Stimulated activated naive B cell treated with anti-CD40 and anti-IgM and Interleukin-4, amounts not matched to agents 10 μg/mL and 1 μg/mL and 100 μg/mL, for 72 hours (primary cell): ENCODE results near the gene MYOG.

Experiments
- ATAC-seq, 2 donors: fragments of 150-1000 bp; cut with Tn5 transposase; replicated peaks; 2 replicates each; pipeline ENCODE4 v1.10.0; 2021; ENCODE audit warnings: moderate library complexity in 1 of 2
- DNase-seq: peaks from one replicate; pipeline ENCODE4 v3.0.0; 2021
- H3K27ac Mint-ChIP-seq: one replicate; pipeline ENCODE4 v1.8.0; 2022; ENCODE audit warnings: mild to moderate bottlenecking, mixed read lengths
- H3K27me3 Mint-ChIP-seq, 2 donors: one replicate each; pipeline ENCODE4 v1.8.0; 2022; ENCODE audit warnings: mixed read lengths in 2 of 2
- H3K36me3 Mint-ChIP-seq, 2 donors: one replicate each; pipeline ENCODE4 v1.8.0; 2022; ENCODE audit warnings: mixed read lengths in 2 of 2, mild to moderate bottlenecking in 1 of 2
- H3K4me1 Mint-ChIP-seq, 2 donors: one replicate each; pipeline ENCODE4 v1.8.0; 2022; ENCODE audit warnings: mixed read lengths in 2 of 2, mild to moderate bottlenecking in 1 of 2
- H3K4me3 Mint-ChIP-seq, 2 donors: one replicate each; pipeline ENCODE4 v1.8.0; 2022; ENCODE audit warnings: mild to moderate bottlenecking in 2 of 2, mixed read lengths in 2 of 2, moderate library complexity in 1 of 2
- H3K9me3 Mint-ChIP-seq, 2 donors: one replicate each; pipeline ENCODE4 v1.8.0; 2022; ENCODE audit warnings: mixed read lengths in 2 of 2, mild to moderate bottlenecking in 1 of 2

MYOG gene

DNA sequence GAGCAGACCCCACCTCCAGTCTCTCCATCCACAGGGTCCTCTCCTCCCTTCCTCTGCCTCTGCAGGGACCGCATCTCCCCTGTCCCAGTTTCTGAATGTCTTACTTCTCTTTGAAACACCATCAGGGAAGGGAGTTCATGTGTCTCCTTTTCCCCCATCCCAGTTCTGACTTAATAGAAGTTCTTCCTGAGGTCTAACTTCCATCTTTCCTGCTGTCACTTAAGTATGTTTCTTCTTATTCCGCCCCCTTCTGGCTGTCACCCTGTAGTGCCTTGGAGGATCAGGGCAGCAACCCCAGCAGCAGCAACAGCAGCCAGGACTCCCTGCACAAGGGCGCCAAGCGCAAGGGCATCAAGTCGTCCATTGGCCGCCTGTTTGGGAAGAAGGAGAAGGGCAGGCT, 29.3 kb downstream of the MYOG start:
- no peak overlapping the region for H3K4me3 Mint-ChIP-seq

DNA sequence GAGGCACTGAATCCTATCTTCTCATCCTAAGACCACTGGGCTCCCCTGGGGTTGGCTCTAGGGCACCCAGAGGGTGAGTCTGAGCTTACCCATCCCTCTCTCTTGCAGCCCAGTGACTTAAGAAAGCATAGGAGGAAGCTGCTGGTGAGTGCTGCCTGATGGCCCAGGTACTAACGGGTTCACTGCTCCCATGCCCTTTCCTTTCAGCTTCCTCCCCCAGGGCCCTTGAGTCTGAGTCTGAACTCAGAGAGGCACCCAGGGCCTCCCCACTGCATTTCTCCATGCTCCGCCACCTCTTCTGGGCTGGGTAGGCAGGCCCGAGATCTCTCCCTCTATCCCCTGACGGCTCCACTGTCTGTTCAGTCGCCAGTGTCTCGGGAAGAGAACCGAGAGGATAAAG, 29.8 kb downstream of the MYOG start:
- DNase-seq (no peak), ATAC-seq (peak; percentile 54 to 62)
- no peak overlapping the region for H3K4me3 Mint-ChIP-seq
- H3K27me3 Mint-ChIP-seq, result peaks cover 24 to 42% of the 10 kb centered on the region in 2 donors
- H3K36me3 Mint-ChIP-seq, result no peaks in the 10 kb centered on the region
- H3K27ac Mint-ChIP-seq, result no peak overlapping the region
- H3K9me3 Mint-ChIP-seq, result no peaks in the 10 kb centered on the region
- H3K4me1 Mint-ChIP-seq, result peaks cover 8 to 16% of the 10 kb centered on the region in 2 donors

More for the DNA sequence above, 29.3 kb downstream of the MYOG start:
- DNase-seq (no peak), ATAC-seq (no peak)
- Mint-ChIP-seq H3K27me3 (peaks cover 20 to 38% of the 10 kb centered on the region in 2 donors), H3K27ac (no peak overlapping the region), H3K4me1 (peaks cover 8 to 15% of the 10 kb centered on the region in 2 donors), H3K36me3 (no peaks in the 10 kb centered on the region), H3K9me3 (no peaks in the 10 kb centered on the region)

DNA sequence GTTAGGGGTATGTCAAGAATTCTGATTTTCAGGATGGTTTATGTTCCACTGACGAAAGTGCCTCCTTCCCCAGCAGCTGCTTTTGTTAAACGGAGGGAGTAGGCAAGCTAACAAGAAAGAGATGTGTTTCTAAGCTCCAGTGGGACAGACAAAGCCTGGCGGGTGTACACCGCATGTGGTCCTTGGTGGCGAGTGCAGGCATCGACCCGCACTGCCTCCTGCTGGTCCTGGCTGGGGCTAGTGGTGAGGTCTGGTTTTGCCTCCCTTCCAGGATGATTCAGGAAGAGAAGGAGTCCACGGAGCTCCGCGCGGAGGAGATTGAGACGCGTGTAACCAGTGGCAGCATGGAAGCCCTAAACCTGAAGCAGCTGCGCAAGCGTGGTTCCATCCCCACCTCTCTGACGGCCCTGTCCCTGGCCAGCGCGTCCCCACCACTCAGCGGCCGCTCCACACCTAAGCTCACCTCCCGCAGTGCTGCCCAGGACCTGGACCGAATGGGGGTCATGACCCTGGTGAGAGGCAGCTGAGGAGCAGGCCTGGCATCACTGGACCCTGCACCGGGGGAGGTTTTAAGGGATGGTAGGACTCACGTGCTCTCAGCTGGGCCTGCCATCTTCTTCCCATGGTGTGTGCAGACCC, 30.5 kb downstream of the MYOG start:
- DNase-seq (no peak), ATAC-seq (no peak)
- Mint-ChIP-seq H3K4me3 (no peak overlapping the region), H3K27ac (no peak overlapping the region), H3K27me3 (peaks cover 30 to 39% of the 10 kb centered on the region in 2 donors), H3K36me3 (no peaks in the 10 kb centered on the region), H3K4me1 (peaks cover 8 to 16% of the 10 kb centered on the region in 2 donors), H3K9me3 (no peaks in the 10 kb centered on the region)

DNA sequence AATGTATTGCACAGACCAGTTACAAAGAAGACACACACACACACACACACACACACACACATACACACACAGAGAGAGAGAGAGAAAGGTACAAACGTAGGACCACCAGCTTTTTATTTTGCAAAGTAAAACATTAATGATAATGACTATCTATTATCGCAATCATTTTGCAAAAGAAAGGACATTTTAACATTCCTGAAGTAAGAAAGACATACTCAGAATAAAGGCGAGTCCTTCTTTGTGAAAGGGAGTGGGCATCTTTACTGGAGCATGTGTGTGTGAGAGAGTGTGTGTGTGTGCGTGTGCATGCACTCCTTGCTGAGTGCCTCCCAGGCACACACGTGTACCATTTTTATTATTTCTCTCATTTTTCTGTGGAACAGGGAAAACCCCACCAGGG, 31.2 kb downstream of the MYOG start:
- no peak for DNase-seq
- Mint-ChIP-seq H3K4me3 (no peak overlapping the region), H3K27me3 (peaks cover 31 to 35% of the 10 kb centered on the region in 2 donors), H3K9me3 (no peaks in the 10 kb centered on the region), H3K36me3 (no peaks in the 10 kb centered on the region), H3K27ac (no peak overlapping the region), H3K4me1 (peaks cover 8 to 16% of the 10 kb centered on the region in 2 donors)
- no peak for ATAC-seq

DNA sequence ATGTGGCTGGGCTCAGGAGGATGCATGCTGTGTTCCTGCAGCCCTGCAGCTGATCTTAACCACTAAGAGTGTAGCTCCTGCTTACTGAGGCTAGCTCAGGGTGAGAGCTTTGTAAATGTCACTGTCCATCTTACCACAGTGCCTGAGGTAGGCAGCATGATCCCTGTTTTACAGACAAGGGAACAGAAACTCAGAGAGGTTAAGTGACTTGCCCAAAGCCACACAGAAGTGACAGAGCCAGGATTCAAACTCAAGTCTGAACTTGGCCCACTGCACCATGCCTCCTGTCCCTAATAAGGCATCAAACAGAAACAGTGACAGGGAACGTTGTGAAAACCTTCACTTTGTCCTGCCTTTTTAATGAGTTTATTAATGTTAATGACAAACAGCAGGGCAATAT, 31.6 kb downstream of the MYOG start:
- Mint-ChIP-seq H3K27me3 (peaks cover 31 to 35% of the 10 kb centered on the region in 2 donors), H3K4me1 (peaks cover 8 to 14% of the 10 kb centered on the region in 2 donors), H3K4me3 (no peak overlapping the region), H3K36me3 (no peaks in the 10 kb centered on the region), H3K9me3 (no peaks in the 10 kb centered on the region), H3K27ac (no peak overlapping the region)
- ATAC-seq (no peak), DNase-seq (no peak)

DNA sequence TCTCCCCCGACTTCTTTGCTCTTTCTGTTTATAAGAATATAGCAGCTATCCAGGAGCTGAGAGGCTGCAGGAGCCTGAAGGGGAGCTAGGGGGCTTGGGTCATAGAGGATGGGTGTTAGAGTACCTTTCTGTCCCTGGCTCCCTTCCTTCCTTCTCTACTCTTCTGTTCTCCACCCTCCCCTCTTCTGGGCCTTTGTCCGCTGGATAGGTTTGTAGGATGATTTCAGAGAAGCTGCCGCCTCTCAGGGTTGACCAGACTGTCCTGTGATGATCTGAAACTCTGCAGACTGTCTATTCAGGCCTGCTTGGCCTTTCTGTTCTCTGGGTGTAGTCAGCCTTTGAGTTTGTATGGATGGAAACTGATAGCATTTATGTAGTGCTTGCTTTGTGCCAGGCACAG, 33.2 kb downstream of the MYOG start:
- Mint-ChIP-seq H3K27ac (no peak overlapping the region), H3K9me3 (no peaks in the 10 kb centered on the region), H3K36me3 (no peaks in the 10 kb centered on the region), H3K4me1 (peaks cover under 1 to 8% of the 10 kb centered on the region in 2 donors), H3K4me3 (no peak overlapping the region), H3K27me3 (peaks cover 31 to 40% of the 10 kb centered on the region in 2 donors)
- DNase-seq, result no peak
- no peak for ATAC-seq

DNA sequence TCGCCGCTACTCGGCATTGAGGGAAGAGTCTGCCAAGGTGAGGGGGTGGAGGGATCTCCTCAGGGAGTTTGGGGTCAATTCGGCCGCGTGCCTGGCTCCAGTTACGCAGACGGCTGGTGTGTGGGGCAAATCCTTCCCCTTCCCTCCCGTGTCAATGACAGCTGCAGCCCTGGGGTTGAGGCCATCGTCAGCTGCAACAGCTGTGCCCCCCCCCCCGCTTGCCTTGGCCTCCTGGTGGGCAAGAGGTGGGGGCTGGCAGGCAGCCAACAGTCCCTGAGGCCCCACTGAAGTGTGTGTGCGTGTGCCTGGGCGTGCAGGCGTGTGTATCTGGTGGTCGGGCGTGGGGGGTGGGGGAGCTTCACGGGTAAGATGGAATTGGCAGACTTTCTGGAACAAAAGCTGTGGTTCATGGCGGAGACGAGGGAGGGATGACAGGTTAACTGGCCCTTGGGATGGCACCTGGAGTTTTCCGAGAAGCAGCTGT, 33.9 kb downstream of the MYOG start:
- Mint-ChIP-seq H3K27ac (no peak overlapping the region), H3K4me1 (peaks cover 0 to 7% of the 10 kb centered on the region in 2 donors), H3K27me3 (peaks cover 31 to 41% of the 10 kb centered on the region in 2 donors), H3K36me3 (no peaks in the 10 kb centered on the region), H3K9me3 (no peaks in the 10 kb centered on the region), H3K4me3 (no peak overlapping the region)
- DNase-seq (no peak), ATAC-seq (peak in 1 of 2 donors; percentile 40)

DNA sequence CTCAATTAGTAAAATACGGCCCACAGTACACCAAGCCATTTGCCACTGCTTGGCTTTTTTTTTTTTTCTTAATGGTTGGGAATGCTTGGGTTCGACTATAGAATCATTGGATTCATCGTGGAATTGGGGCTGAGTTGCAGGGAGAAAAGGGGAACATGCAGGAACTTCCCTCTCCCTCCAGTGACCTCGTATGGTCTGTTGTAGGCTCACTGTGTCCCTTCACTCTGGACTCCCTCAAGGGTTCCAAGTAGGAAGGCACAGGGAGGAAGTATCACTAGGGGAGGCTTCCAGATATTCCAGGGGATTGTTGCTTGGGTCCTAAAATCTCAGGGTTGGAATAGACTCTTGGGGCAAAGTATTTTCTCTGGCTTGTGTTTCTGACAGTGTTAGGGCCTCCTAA, 35.0 kb downstream of the MYOG start:
- Mint-ChIP-seq H3K4me3 (no peak overlapping the region), H3K36me3 (no peaks in the 10 kb centered on the region), H3K27ac (no peak overlapping the region), H3K4me1 (peaks cover 0 to 3% of the 10 kb centered on the region in 2 donors), H3K9me3 (no peaks in the 10 kb centered on the region), H3K27me3 (peaks cover 25 to 35% of the 10 kb centered on the region in 2 donors)
- DNase-seq (no peak), ATAC-seq (no peak)

DNA sequence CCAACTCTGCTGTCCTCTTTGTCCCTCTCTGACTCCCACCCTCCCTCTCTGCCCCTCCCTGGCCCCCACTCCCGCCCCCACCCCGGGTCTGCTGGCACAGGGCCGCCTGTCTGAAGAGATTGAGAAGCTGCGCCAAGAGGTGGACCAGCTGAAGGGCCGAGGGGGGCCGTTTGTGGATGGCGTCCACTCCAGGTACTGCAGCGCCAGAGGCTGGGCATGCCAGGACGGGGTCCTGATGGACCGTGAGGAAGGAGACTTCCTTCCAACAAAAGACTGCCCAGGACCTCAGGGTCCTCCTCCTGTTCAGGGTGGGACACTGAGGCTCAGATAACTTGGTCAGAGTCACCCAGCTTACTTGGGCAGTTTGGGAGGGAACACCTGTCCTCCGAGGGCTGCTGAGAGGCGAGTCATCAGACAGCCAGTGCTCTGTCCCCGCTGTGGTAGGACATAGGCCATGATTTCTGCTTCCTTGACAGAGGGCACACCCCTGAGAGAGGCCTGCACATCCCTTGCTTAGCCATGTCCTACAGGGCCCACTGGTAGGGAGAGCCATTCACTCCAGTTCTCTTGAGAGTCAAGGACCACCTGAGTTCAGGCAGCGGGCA, 36.1 kb downstream of the MYOG start:
- DNase-seq, result no peak
- no peak overlapping the region for H3K4me3 Mint-ChIP-seq
- H3K27me3 Mint-ChIP-seq, result peaks cover 25 to 31% of the 10 kb centered on the region in 2 donors
- H3K9me3 Mint-ChIP-seq, result no peaks in the 10 kb centered on the region
- H3K27ac Mint-ChIP-seq, result peak overlapping the region; percentile 79
- H3K36me3 Mint-ChIP-seq, result no peaks in the 10 kb centered on the region
- no peak for ATAC-seq
- H3K4me1 Mint-ChIP-seq, result peaks cover 0 to 3% of the 10 kb centered on the region in 2 donors

DNA sequence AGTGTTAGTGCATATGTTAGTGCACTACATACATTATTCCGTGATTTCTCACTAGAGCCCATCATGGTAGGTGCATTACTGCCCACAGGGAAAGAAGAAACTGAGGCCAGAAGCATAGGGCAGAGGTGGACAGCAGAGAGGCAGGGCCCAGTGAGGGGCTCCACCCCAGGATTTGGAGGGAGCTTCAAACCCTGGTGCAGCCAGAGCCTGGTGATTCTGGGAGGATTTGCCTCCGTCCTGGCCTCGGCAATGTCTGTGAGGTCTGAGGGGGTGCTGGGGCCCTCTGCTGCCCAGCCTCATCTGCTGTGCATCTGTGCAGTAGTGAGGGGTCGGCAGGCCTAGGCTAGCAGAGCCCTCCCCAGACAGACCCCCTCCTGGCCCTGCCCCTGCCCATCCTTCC, 36.7 kb downstream of the MYOG start:
- H3K27ac Mint-ChIP-seq, result no peak overlapping the region
- no peaks in the 10 kb centered on the region for H3K9me3 Mint-ChIP-seq
- no peaks in the 10 kb centered on the region for H3K36me3 Mint-ChIP-seq

DNA sequence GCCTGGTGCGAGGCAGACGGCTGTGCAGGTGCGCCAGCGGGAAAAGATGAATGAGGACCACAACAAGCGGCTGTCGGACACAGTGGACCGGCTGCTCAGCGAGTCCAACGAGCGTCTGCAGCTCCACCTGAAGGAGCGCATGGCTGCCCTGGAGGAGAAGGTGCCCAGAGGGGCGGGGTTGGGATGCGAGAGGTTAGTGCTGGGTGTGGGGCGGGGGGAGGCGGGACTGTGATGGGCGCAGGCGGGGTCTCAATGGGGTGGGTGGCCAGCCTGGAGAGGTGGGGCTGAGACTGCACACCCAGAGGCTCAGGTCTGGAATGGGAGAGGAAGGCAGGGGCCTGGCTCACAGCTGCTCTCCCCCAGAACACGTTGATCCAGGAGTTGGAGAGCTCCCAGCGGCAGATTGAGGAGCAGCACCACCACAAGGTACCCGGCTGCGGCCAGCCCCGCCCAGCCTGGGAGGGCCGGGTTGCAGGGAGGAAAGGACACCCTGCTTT, 37.2 kb downstream of the MYOG start:
- DNase-seq (no peak), ATAC-seq (no peak)
- no peak overlapping the region for H3K27ac Mint-ChIP-seq
- no peak overlapping the region for H3K4me3 Mint-ChIP-seq
- H3K27me3 Mint-ChIP-seq, result peaks cover 25 to 31% of the 10 kb centered on the region in 2 donors
- peaks cover 0 to 3% of the 10 kb centered on the region in 2 donors for H3K4me1 Mint-ChIP-seq
- no peaks in the 10 kb centered on the region for H3K36me3 Mint-ChIP-seq
- H3K9me3 Mint-ChIP-seq, result no peaks in the 10 kb centered on the region

More for the DNA sequence above, 36.7 kb downstream of the MYOG start:
- Mint-ChIP-seq H3K4me3 (no peak overlapping the region), H3K27me3 (peaks cover 25 to 31% of the 10 kb centered on the region in 2 donors), H3K4me1 (peaks cover 0 to 3% of the 10 kb centered on the region in 2 donors)
- ATAC-seq, result no peak
- no peak for DNase-seq

DNA sequence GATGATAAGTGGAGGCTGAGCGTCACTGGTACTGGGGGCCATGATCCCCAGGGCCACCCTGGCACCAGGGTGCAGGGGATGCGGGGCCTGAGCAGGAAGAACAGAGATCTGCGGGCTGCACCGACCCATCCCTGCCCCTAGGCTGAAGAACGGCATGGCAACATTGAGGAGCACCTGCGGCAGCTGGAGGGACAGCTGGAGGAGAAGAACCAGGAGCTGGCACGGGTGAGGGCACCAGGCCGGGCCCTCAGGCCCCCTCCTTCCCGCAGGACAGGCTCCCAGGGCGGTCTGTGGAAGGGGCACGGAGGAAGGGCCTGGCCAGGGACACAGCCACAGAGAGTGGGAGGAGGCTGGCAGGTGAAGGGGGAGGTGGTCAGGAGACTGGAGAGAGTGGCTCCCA, 37.7 kb downstream of the MYOG start:
- Mint-ChIP-seq H3K27me3 (peaks cover 25 to 31% of the 10 kb centered on the region in 2 donors), H3K27ac (no peak overlapping the region), H3K4me1 (peaks cover 0 to 3% of the 10 kb centered on the region in 2 donors), H3K4me3 (no peak overlapping the region), H3K9me3 (no peaks in the 10 kb centered on the region), H3K36me3 (no peaks in the 10 kb centered on the region)
- no peak for ATAC-seq
- DNase-seq, result no peak

DNA sequence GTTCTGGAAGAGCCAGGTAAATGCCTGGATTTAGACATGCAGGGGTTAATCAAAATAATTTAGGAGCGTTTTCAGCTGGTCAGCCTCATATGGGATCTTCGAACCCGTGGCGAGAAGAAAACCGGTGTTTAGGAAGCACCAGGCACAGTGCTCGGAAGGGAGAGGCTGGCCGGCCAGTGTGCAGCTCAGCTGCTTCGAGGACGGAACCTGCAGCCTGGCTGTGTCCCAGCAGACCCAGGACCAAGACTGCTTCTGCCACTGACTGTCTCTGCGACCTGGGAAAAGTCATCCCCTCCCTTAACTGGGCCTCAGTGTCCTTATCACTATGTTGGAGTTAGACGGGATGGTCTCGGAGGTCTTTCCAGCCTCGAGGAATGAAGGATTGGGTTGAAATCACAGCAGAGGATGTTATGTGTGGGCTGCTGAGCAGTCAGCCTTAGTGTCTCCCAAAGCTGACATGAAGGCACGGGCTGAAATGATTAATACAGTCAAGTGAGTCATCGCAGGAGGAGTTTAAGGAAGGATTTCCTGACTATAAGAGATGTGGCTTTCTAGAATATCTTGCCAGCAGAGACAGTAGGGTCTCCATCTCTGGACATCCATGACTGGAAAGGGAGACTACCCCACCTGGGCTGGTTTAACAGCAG, 38.7 kb downstream of the MYOG start:
- Mint-ChIP-seq H3K27ac (no peak overlapping the region), H3K4me1 (peaks cover 0 to 3% of the 10 kb centered on the region in 2 donors), H3K27me3 (peaks cover 25% of the 10 kb centered on the region in 2 donors), H3K9me3 (no peaks in the 10 kb centered on the region), H3K4me3 (no peak overlapping the region), H3K36me3 (no peaks in the 10 kb centered on the region)
- DNase-seq (no peak), ATAC-seq (peak in 1 of 2 donors; percentile 29)

DNA sequence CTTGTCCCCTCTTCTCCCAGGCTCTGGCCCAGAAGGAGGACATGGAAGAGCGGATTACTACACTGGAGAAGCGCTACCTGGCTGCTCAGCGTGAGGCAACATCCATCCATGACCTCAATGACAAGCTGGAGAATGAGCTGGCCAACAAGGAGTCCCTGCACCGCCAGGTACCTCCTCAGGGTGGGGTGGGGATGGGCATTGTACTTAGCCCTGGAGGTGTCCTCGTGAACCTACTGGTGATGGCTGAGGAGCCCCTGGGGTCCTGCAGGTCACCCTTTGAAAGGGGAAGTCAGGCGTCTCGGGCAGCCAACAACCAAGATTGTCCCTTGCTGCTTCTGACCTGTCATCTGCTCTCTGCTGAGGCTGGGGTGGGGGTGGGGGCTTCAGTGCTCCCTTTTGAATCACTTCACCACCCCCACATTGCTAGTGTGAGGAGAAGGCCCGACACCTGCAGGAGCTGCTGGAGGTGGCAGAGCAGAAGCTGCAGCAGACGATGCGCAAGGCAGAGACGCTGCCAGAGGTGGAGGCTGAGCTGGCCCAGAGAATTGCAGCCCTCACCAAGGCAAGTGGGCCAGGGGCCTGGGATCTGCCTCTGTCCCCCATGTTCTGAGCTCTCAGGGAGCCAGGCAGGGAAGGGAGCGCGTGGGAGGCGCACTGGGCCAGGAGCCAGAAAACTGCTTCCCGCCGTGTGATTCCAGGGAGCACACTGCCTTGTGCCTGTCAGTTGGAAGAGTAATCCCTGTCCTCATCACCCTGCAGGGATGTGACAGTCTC, 39.8 kb downstream of the MYOG start:
- Mint-ChIP-seq H3K27ac (no peak overlapping the region), H3K27me3 (peaks cover 14 to 18% of the 10 kb centered on the region in 2 donors), H3K36me3 (no peaks in the 10 kb centered on the region), H3K4me3 (no peak overlapping the region), H3K4me1 (no peaks in the 10 kb centered on the region), H3K9me3 (no peaks in the 10 kb centered on the region)
- no peak for ATAC-seq
- no peak for DNase-seq
